CD4-positive, alpha-beta memory T cell (primary cell): Measurements from ENCODE around the gene ADIRF. TPM values are rescaled to one million over a fixed set of nuclear protein-coding genes. Genes with fewer than 3 reads are reported as not detected.
A peak's percentile ranks its signal among the peaks of the same experiment; 100 is the strongest.
"Not testable (repeated sequence)": the region's sequence is repeated elsewhere in the genome, so short reads cannot be mapped to it uniquely, and the experiment has no call there.

Experiments used
- CTCF ChIA-PET: fragments of 350-600 bp; sonication (Branson Sonifier 250); formaldehyde crosslinking; loops from one replicate; lab custom pipeline; 2021; ENCODE audit warnings: inconsistent platforms; ENCODE audit not compliant: partially characterized antibody; lab: Charles Lee
- POLR2A ChIA-PET: fragments of 350-600 bp; sonication (Branson Sonifier 250); formaldehyde crosslinking; loops from one replicate; lab custom pipeline; 2021; ENCODE audit not compliant: partially characterized antibody; lab: Charles Lee
- DNase-seq, 5 donors: peaks; one replicate each; pipeline versions ENCODE4 v3.0.0 to v3.0.0-alpha.2; 2020 to 2022; ENCODE audit warnings: mixed read lengths in 1 of 5
- H3K27ac ChIP-seq: one replicate; pipeline ENCODE4 v1.7.0; 2013; ENCODE audit warnings: low read depth, low read length
- H3K27me3 ChIP-seq: 2 replicates; pipeline ENCODE4 v1.7.0; 2013; ENCODE audit warnings: mild to moderate bottlenecking, low read length, moderate library complexity; ENCODE audit not compliant: insufficient read depth
- H3K36me3 ChIP-seq: 2 replicates; pipeline ENCODE4 v1.7.0; 2013; ENCODE audit warnings: mild to moderate bottlenecking, low read length, moderate library complexity; ENCODE audit not compliant: insufficient read depth
- H3K4me1 ChIP-seq: 2 replicates; pipeline ENCODE4 v1.7.0; 2013; ENCODE audit warnings: mild to moderate bottlenecking, low read length, moderate library complexity; ENCODE audit not compliant: insufficient read depth
- H3K4me3 ChIP-seq, 2 donors: one replicate each; pipeline ENCODE4 v1.7.0; 2013; ENCODE audit warnings: low read length in 2 of 2, mild to moderate bottlenecking in 1 of 2
- H3K9me3 ChIP-seq, 2 donors: one replicate each; pipeline ENCODE4 v1.7.0; 2013; ENCODE audit warnings: low read length in 2 of 2, control low read depth in 1 of 2; ENCODE audit not compliant: control insufficient read depth in 1 of 2
- H3K27ac Mint-ChIP-seq, 7 donors: one replicate each; pipeline ENCODE4 v1.8.0; 2020 to 2021; ENCODE audit warnings: mixed read lengths in 7 of 7, mild to moderate bottlenecking in 6 of 7, inconsistent platforms in 3 of 7, moderate library complexity in 3 of 7
- H3K27me3 Mint-ChIP-seq, 2 donors: one replicate each; pipeline ENCODE4 v1.8.0; 2020 to 2021; ENCODE audit warnings: mixed read lengths in 2 of 2
- H3K36me3 Mint-ChIP-seq, 2 donors: one replicate each; pipeline ENCODE4 v1.8.0; 2020 to 2021; ENCODE audit warnings: mixed read lengths in 2 of 2, inconsistent platforms in 1 of 2, mild to moderate bottlenecking in 1 of 2
- H3K4me1 Mint-ChIP-seq, 4 donors: one replicate each; pipeline ENCODE4 v1.8.0; 2020 to 2021; ENCODE audit warnings: mixed read lengths in 4 of 4, mild to moderate bottlenecking in 1 of 4
- H3K4me3 Mint-ChIP-seq, 8 donors: one replicate each; pipeline ENCODE4 v1.8.0; 2020 to 2021; ENCODE audit warnings: mixed read lengths in 8 of 8, mild to moderate bottlenecking in 7 of 8, moderate library complexity in 6 of 8, inconsistent platforms in 3 of 8
- H3K9me3 Mint-ChIP-seq, 8 donors: one replicate each; pipeline ENCODE4 v1.8.0; 2020 to 2021; ENCODE audit warnings: mixed read lengths in 8 of 8, mild to moderate bottlenecking in 5 of 8, inconsistent platforms in 3 of 8, moderate library complexity in 1 of 8
- intact Hi-C: fragments of 100-400 bp; cut with micrococcal nuclease; formaldehyde crosslinking; loops from one replicate; pipeline ENCODE4 v1.15.1; 2023
- polyA plus RNA-seq, 2 donors: library from polyadenylated mRNA; unstranded; fragments of 300-500 nt; fragmentation: Illumina TruSeq; gene quantifications; one replicate each; pipeline ENCODE4 v1.2.3, GENCODE V29; 2021
- total RNA-seq, 2 experiments: library from RNA; stranded (reverse); gene quantifications; one replicate each; pipeline ENCODE4 v1.2.3, GENCODE V29; 2021

Gene ADIRF
- total and polyA plus RNA-seq, 4 experiments from 2014 or later = 0.34 to 0.87 TPM; not detected in 2

DNA sequence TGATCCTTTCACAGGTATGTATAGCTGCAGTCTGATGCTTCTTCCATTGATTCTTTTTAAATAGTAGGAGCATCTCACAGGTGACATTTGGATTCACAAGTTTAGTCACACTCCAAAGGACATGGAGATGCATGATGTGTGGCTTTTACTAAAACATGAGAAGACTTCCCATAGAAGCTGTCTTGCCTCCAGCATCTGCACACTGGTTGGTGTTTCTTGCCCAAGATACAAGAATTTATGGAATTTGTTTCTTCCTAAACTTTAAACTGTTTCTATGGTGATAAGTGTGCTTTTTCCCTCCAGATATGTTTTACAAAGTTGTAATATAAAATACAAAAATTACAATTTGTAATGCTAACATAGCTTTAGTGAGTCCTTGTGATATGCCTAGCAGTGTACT, 24.2 kb downstream of the ADIRF start:
- Mint-ChIP-seq H3K4me3 (no peak overlapping the region), H3K27ac (no peak overlapping the region), H3K9me3 (peaks cover 0 to 2% (median 0%) of the 10 kb centered on the region in 8 donors), H3K4me1 (no peaks in the 10 kb centered on the region), H3K36me3 (no peaks in the 10 kb centered on the region), H3K27me3 (peaks cover 7 to 17% of the 10 kb centered on the region in 2 donors)
- Histone ChIP-seq H3K27me3 (peaks cover 6% of the 10 kb centered on the region), H3K9me3 (no peaks in the 10 kb centered on the region), H3K36me3 (no peaks in the 10 kb centered on the region), H3K4me1 (no peaks in the 10 kb centered on the region), H3K27ac (no peak overlapping the region), H3K4me3 (no peak overlapping the region)
- CTCF ChIA-PET = no interaction called here
- intact Hi-C loops = no loop called here
- no peak for DNase-seq
- POLR2A ChIA-PET = no interaction called here

DNA sequence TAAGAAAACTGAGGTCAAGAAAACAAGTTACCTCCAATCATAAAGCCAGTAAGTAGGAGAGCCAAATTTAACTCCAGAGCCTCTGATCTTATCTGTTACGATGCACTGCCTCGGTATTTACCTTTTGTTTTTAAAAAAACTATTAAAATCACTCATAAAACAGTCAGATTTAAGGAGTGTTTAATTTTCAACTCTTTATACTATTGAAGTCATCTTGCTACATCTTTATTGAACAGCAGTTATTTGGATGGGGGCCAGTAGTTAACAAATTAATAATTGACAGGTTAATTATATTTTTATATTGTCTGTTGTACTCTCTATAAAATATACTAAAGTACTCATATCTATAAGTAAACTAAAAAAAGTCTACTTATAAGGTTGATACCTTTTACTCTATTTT, 24.6 kb downstream of the ADIRF start:
- no peak overlapping the region for H3K4me3 ChIP-seq
- no peaks in the 10 kb centered on the region for H3K4me1 Mint-ChIP-seq
- POLR2A ChIA-PET = no interaction called here

GRCh38 chr10:86999802-87000403, 31.6 kb downstream of the ADIRF start:
- H3K4me3 ChIP-seq, H3K36me3 Mint-ChIP-seq, H3K27me3 ChIP-seq, H3K4me1 Mint-ChIP-seq, H3K27ac ChIP-seq, H3K27ac Mint-ChIP-seq, DNase-seq, CTCF ChIA-PET, H3K36me3 ChIP-seq, intact Hi-C loops, H3K4me3 Mint-ChIP-seq, H3K27me3 Mint-ChIP-seq, H3K9me3 ChIP-seq, H3K4me1 ChIP-seq, POLR2A ChIA-PET, H3K9me3 Mint-ChIP-seq: not testable (repeated sequence)

More for the DNA sequence above, 24.6 kb downstream of the ADIRF start:
- Mint-ChIP-seq H3K27me3 (peaks cover 7 to 17% of the 10 kb centered on the region in 2 donors), H3K27ac (no peak overlapping the region), H3K4me3 (no peak overlapping the region), H3K36me3 (no peaks in the 10 kb centered on the region), H3K9me3 (peaks cover 0 to 2% (median 0%) of the 10 kb centered on the region in 8 donors)
- intact Hi-C loops = no loop called here
- Histone ChIP-seq H3K36me3 (no peaks in the 10 kb centered on the region), H3K9me3 (no peaks in the 10 kb centered on the region), H3K27me3 (peaks cover 6% of the 10 kb centered on the region), H3K27ac (no peak overlapping the region), H3K4me1 (no peaks in the 10 kb centered on the region)
- DNase-seq = no peak
- CTCF ChIA-PET = no interaction called here

DNA sequence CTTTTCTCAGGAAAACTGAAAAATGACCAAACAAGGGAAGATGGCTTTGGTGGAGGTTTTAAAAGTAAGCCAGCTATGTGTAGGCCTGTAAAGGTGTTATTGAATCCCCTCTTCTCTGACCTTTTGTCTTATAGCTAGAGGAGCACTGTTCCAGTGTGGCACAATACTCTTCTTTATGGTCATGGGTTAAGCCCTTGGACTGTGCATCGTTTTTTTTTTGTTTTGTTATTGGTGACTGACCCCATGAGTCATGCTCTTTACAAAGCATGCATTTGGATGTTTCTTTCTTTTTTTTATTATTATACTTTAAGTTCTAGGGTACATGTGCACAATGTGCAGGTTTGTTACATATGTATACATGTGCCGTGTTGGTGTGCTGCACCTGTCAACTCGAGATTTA, 32.2 kb downstream of the ADIRF start:
- Mint-ChIP-seq H3K4me1 (no peaks in the 10 kb centered on the region), H3K9me3 (no peaks in the 10 kb centered on the region), H3K27me3 (no peaks in the 10 kb centered on the region), H3K27ac (no peak overlapping the region), H3K4me3 (no peak overlapping the region), H3K36me3 (no peaks in the 10 kb centered on the region)
- intact Hi-C loops = no loop called here
- no peaks in the 10 kb centered on the region for H3K36me3 ChIP-seq
- ChIA-PET CTCF (no interaction called here), POLR2A (no interaction called here)
- DNase-seq = no peak
- H3K4me3 ChIP-seq = no peak overlapping the region
- no peaks in the 10 kb centered on the region for H3K9me3 ChIP-seq
- H3K4me1 ChIP-seq = no peaks in the 10 kb centered on the region
- no peak overlapping the region for H3K27ac ChIP-seq
- no peaks in the 10 kb centered on the region for H3K27me3 ChIP-seq

DNA sequence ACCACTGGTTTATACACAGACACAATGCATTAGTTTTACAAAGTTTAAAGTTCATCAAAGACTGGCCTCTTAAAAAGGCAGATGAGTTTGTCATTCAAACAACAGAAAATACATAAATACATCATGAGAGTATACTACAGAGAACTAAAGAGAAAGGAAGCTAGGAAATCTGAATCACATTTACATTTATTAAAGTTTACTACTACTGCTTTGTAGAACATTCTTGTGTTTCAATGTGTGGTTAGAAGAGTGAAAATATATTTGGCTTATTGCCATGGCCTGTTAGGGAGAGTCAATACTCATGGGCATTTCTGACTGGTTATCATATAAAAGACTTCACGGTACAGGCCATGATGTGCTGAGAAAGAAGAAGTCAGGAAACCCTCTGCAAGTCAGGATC, 38.8 kb downstream of the ADIRF start:
- CTCF ChIA-PET, DNase-seq, POLR2A ChIA-PET, H3K36me3 ChIP-seq, H3K4me3 ChIP-seq, H3K27ac ChIP-seq, H3K4me1 Mint-ChIP-seq, intact Hi-C loops, H3K27me3 ChIP-seq, H3K36me3 Mint-ChIP-seq, H3K9me3 ChIP-seq, H3K27me3 Mint-ChIP-seq, H3K4me3 Mint-ChIP-seq, H3K9me3 Mint-ChIP-seq, H3K4me1 ChIP-seq: not testable (repeated sequence)
- peak overlapping the region in 1 of 7 donors; percentile 23 for H3K27ac Mint-ChIP-seq

GRCh38 chr10:87007674-87008073, 39.4 kb downstream of the ADIRF start:
- H3K4me1 Mint-ChIP-seq, H3K4me1 ChIP-seq, H3K36me3 ChIP-seq, DNase-seq, intact Hi-C loops, H3K27ac Mint-ChIP-seq, CTCF ChIA-PET, H3K4me3 ChIP-seq, H3K36me3 Mint-ChIP-seq, H3K9me3 Mint-ChIP-seq, H3K27ac ChIP-seq, H3K27me3 ChIP-seq, H3K9me3 ChIP-seq, H3K4me3 Mint-ChIP-seq, POLR2A ChIA-PET, H3K27me3 Mint-ChIP-seq: not testable (repeated sequence)

DNA sequence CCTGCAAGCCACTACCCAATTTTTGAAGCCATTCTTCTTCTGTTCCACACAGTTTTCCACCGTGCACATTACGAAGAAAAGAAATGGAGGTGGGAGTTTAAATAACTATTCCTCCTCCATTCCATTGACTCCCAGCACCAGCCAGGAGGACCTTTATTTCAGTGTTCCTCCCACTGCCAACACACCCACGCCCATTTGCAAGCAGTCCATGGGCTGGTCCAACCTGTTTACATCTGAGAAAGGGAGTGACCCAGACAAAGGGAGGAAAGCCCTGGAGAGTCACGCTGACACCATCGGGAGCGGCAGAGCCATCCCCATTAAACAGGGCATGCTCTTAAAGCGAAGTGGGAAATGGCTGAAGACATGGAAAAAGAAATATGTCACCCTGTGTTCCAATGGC, 40.0 kb downstream of the ADIRF start:
- not testable (repeated sequence) for H3K9me3 ChIP-seq

More for the DNA sequence above, 40.0 kb downstream of the ADIRF start:
- H3K27me3 ChIP-seq, H3K4me1 ChIP-seq, H3K4me1 Mint-ChIP-seq, H3K9me3 Mint-ChIP-seq, H3K27me3 Mint-ChIP-seq, H3K27ac ChIP-seq, POLR2A ChIA-PET, H3K27ac Mint-ChIP-seq, H3K4me3 ChIP-seq, H3K36me3 Mint-ChIP-seq, H3K36me3 ChIP-seq, H3K4me3 Mint-ChIP-seq, DNase-seq, CTCF ChIA-PET, intact Hi-C loops: not testable (repeated sequence)
